Activated naive CD4-positive, alpha-beta T cell treated with anti-CD3 and anti-CD28 coated beads, Interleukin-2, amount 50 U/mL, for 72 hours (primary cell): ENCODE measurements around the gene FNDC7. TPM values are rescaled to one million over a fixed set of nuclear protein-coding genes. Genes with fewer than 3 reads are reported as not detected.
A peak's percentile ranks its signal among the peaks of the same experiment; 100 is the strongest.

Source experiments
- ATAC-seq, 2 donors: fragments of 150-1000 bp; cut with Tn5 transposase; 2 replicates each; pipeline ENCODE4 v1.10.0; 2021; ENCODE audit warnings: mild to moderate bottlenecking in 2 of 2, moderate library complexity in 2 of 2
- DNase-seq, 2 donors: peaks; one replicate each; pipeline ENCODE4 v3.0.0; 2021 to 2022; ENCODE audit warnings: low spot score in 2 of 2
- H3K27ac Mint-ChIP-seq, 2 donors: one replicate each; pipeline ENCODE4 v1.8.0; 2022; ENCODE audit warnings: mild to moderate bottlenecking in 2 of 2, mixed read lengths in 2 of 2
- H3K36me3 Mint-ChIP-seq, 2 donors: one replicate each; pipeline ENCODE4 v1.8.0; 2022; ENCODE audit warnings: mixed read lengths in 2 of 2
- H3K9me3 Mint-ChIP-seq, 2 donors: one replicate each; pipeline ENCODE4 v1.8.0; 2022; ENCODE audit warnings: mixed read lengths in 2 of 2
- total RNA-seq, 2 donors: library from RNA; stranded (reverse); gene quantifications; one replicate each; pipeline ENCODE4 v1.2.3, GENCODE V29; 2022

The FNDC7 gene
- total RNA-seq, 2 donors from 2014 or later, result 0.07 to 0.31 TPM

DNA sequence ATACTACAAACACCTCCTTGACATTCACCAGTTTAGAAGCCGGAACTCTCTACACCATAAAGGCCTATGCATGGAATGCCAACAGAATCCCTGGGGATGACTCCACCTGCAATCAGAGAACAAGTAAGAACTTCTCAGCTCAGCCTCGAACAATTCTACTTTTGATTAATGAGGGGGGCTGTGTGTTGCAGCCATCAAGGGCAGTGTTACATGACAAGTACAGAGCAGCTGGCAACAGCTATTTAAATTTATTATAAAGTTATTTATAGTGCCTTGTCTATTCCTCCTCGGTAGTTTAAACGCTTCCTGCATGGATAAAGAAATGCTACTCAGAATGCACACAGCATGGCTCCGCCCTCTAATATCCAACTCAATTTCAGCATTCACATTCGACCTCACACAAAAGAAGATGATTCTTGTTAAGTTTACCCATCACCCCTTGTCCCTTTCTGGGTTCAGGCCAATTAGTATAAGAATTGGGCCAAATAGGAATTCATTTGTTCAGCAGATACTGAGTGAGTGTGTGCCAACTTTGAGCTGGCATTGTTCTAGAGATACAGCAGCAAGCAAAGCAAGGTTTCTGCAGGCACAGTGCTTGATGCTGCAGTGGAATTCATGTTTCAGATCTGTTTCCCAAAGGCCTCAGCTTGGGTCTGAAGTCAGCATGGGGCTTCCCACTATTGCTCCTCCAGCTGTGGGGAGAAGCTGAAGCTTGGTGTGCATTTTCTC, 6.4 kb downstream of the FNDC7 start:
- no peaks in the 10 kb centered on the region for H3K36me3 Mint-ChIP-seq
- DNase-seq (no peak), ATAC-seq (no peak)
- H3K27ac Mint-ChIP-seq, result no peak overlapping the region
- no peaks in the 10 kb centered on the region for H3K9me3 Mint-ChIP-seq

DNA sequence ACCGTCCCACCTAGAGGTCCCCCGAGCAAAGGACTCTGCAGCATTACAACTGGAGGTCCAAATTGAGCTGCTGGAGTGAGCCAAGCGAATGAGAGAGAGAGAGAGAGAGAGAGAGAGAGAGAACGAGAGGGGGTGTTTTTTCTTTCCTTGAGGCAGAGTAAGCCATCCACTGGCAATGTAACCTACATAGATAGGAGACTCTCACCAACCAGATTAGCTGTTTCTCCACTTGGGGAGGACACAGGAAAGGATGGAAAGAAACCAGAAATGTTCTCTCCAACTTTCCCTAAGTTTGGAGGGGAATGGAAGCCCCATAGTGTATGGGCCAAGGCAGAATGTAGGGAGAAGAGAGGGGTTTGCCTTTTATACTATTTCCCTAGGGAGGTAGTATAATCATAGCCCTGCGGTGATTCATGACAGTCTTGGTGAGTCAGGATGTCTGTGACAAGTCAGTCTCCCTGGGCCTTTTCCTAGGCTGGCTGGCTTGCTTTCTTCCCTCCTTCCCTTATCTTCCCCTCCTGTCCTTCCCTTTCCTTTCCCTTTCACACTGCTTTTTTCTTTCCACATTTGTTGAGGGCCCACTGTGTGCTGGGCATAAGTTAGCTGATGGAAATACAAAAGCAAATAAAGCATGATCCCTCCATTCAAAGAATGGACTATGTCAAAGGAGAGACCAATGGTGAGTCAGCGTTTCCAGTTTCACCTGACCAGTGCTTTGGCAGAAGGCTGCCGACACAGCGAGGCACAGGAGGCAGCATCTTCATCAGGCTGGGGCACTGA, 7.1 kb downstream of the FNDC7 start:
- H3K9me3 Mint-ChIP-seq, result no peaks in the 10 kb centered on the region
- H3K27ac Mint-ChIP-seq, result peak overlapping the region; percentile 52 to 58
- no peak for ATAC-seq
- H3K36me3 Mint-ChIP-seq, result no peaks in the 10 kb centered on the region
- DNase-seq, result no peak

- ATAC-seq, result no peak
- H3K9me3 Mint-ChIP-seq, result no peaks in the 10 kb centered on the region
- H3K27ac Mint-ChIP-seq, result no peak overlapping the region
- no peaks in the 10 kb centered on the region for H3K36me3 Mint-ChIP-seq
- no peak for DNase-seq
Measured at GRCh38 chr1:108722292-108722691, 9.6 kb downstream of the FNDC7 start.

GRCh38 chr1:108725906-108726305, 13.2 kb downstream of the FNDC7 start:
- H3K9me3 Mint-ChIP-seq, result no peaks in the 10 kb centered on the region
- DNase-seq, result no peak
- no peaks in the 10 kb centered on the region for H3K36me3 Mint-ChIP-seq
- ATAC-seq, result no peak
- no peak overlapping the region for H3K27ac Mint-ChIP-seq

GRCh38 chr1:108728327-108728923, 15.7 kb downstream of the FNDC7 start:
- no peaks in the 10 kb centered on the region for H3K9me3 Mint-ChIP-seq
- DNase-seq (no peak), ATAC-seq (no peak)
- no peaks in the 10 kb centered on the region for H3K36me3 Mint-ChIP-seq
- H3K27ac Mint-ChIP-seq, result no peak overlapping the region

DNA sequence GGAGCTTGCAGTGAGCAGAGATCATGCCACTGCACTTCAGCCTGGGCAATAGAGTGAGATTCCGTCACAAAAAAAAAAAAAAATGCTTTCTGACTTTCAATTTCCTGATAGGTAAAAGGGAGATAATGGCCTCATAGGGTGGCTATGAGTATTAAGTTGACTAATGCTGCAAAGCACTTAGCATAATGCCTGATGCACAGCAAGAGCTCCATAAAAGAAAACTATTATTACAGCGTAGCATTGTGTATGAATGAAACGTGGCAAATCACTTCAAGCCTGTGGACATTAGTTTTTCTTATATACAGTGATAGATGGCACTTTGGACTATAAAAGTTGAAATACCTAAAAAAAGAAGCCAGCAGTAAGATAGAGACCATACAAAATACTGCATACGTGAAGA, 16.8 kb downstream of the FNDC7 start:
- DNase-seq, result no peak
- Mint-ChIP-seq H3K36me3 (no peaks in the 10 kb centered on the region), H3K9me3 (no peaks in the 10 kb centered on the region), H3K27ac (no peak overlapping the region)
- ATAC-seq, result no peak

GRCh38 chr1:108732398-108732797, 19.7 kb downstream of the FNDC7 start:
- no peak overlapping the region for H3K27ac Mint-ChIP-seq
- H3K36me3 Mint-ChIP-seq, result no peaks in the 10 kb centered on the region
- no peak for DNase-seq
- no peak for ATAC-seq
- no peaks in the 10 kb centered on the region for H3K9me3 Mint-ChIP-seq

GRCh38 chr1:108734171-108734865, 21.6 kb downstream of the FNDC7 start:
- Mint-ChIP-seq H3K36me3 (no peaks in the 10 kb centered on the region), H3K27ac (no peak overlapping the region), H3K9me3 (no peaks in the 10 kb centered on the region)
- DNase-seq (no peak), ATAC-seq (no peak)

DNA sequence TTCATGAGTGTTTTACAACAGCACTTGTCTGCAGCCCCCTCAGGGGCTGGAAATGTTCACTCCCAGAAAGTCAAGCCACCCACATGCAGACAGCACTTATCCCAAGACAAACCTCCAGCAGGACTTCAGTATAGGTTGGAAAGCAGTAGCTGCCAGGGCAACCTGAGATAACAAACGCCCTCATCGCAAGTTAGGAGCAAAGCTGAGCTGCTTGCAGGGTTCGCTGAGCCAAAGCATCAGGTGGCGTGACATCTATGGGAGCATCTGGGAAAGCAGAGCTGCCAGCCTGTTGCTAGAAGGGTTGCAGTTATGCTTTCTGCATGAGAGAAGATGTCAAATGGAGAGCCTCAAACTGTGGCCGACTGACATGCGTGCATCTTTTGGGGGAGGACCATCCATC, 29.5 kb downstream of the FNDC7 start:
- H3K36me3 Mint-ChIP-seq, result peaks cover 11 to 18% of the 10 kb centered on the region in 2 donors
- no peaks in the 10 kb centered on the region for H3K9me3 Mint-ChIP-seq
- no peak for ATAC-seq
- DNase-seq, result no peak
- H3K27ac Mint-ChIP-seq, result peak overlapping the region in 1 of 2 donors; percentile 66

DNA sequence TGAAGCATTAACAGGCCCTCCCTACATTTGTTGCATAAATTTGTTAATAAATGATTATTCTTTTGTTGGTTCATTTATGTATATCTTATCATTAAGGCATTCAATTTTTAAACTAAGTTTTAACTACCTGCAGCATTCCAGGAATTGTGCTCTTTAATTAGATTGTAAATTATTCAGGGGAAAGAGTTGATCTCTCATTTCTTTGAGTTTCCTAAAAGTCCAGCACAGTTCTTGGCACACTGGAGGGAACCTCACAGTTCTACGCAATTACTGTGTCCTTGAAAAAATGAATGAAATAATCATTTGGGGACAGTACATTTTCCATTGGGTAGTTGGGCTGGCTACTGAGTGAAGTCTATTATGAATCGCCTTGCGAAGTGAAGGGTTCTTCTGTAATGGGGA, 33.3 kb downstream of the FNDC7 start:
- H3K9me3 Mint-ChIP-seq, result no peaks in the 10 kb centered on the region
- H3K27ac Mint-ChIP-seq, result peak overlapping the region in 1 of 2 donors; percentile 96
- peaks cover 14 to 29% of the 10 kb centered on the region in 2 donors for H3K36me3 Mint-ChIP-seq
- ATAC-seq (no peak), DNase-seq (no peak)

DNA sequence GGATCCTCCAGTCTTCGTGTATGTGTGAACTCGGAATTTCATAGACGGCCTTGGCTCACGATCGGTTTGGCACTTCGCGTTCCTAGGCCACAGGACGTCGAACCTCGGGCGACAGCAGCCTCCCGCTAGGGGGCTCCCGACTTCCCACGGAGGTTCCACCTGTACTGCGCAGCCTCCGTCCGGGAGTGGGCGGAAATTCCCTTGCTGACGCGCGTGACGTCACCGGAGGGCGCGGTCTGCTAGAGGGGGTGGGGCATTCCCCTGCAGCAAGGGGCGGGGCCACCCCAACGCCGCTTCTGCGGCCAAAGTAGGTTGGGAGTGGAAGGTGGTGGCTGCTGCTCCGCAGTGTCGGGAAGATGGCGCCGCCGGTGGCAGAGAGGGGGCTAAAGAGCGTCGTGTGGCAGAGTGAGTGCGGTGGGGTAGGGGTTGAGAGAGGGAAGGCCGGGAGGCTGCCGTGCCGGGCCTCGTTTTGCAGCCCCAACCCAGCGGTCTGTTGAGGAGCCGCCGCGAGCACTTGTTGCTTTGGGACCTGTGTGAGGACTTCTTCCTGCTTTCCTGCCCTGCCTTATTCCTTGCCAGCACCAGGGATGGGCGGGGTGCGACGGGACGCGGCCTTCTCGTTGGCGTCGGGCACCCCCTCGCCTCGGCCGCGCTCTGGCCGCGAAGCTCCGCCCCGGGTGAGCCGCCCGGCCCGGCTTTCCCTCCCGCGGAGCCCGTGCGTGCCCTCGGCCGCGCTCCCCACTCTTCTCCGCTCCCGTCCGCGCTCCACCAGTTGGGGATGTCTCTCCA, 33.9 kb downstream of the FNDC7 start, which contains the start of gene STXBP3:
Gene STXBP3 (plus strand): TSS at position 293 of the 789 bp plus-strand sequence. CDS start 64 bp downstream, at position 357.
- Mint-ChIP-seq H3K36me3 (peaks cover 14 to 30% of the 10 kb centered on the region in 2 donors), H3K27ac (peak within 1 kb of the TSS; percentile 96 to 98), H3K9me3 (no peaks in the 10 kb centered on the region)
- peak; percentile 92 to 94 for ATAC-seq
- DNase-seq, result peak; percentile 99 to 100

GRCh38 chr1:108747171-108747850, 34.6 kb downstream of the FNDC7 start:
- peak; percentile 45 to 69 for DNase-seq
- H3K9me3 Mint-ChIP-seq, result no peaks in the 10 kb centered on the region
- peak; percentile 25 to 68 for ATAC-seq
- peak overlapping the region; percentile 96 to 98 for H3K27ac Mint-ChIP-seq
- peaks cover 14 to 30% of the 10 kb centered on the region in 2 donors for H3K36me3 Mint-ChIP-seq

DNA sequence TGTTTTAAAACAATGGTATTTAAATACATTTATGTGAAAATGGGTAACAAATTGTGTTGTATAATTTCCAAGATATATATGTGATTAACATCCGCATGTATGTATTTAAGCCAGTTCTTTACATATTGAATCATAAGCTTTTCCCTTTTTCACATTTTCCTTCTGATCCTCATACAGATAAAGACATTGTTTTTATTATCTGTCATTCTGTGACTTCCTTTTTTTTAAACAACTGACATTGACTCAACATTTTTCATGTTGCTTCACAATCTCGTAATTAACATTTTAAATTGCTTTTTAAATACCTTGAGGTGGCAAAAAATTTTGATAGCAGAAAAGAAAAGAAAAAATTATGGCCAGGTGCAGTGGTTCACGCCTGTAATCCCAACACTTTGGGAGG, 35.2 kb downstream of the FNDC7 start:
- H3K9me3 Mint-ChIP-seq, result no peaks in the 10 kb centered on the region
- peak overlapping the region in 1 of 2 donors; percentile 87 for H3K27ac Mint-ChIP-seq
- H3K36me3 Mint-ChIP-seq, result peaks cover 14 to 30% of the 10 kb centered on the region in 2 donors
- DNase-seq, result no peak
- ATAC-seq, result no peak

- no peak for ATAC-seq
- DNase-seq, result no peak
- no peaks in the 10 kb centered on the region for H3K9me3 Mint-ChIP-seq
- peaks cover 14 to 30% of the 10 kb centered on the region in 2 donors for H3K36me3 Mint-ChIP-seq
- H3K27ac Mint-ChIP-seq, result no peak overlapping the region
Measured at GRCh38 chr1:108749081-108749480, 36.4 kb downstream of the FNDC7 start.

GRCh38 chr1:108750476-108751181, 37.9 kb downstream of the FNDC7 start:
- DNase-seq (no peak), ATAC-seq (no peak)

More at GRCh38 chr1:108750476-108751181, 37.9 kb downstream of the FNDC7 start:
- H3K9me3 Mint-ChIP-seq, result no peaks in the 10 kb centered on the region
- peaks cover 14 to 27% of the 10 kb centered on the region in 2 donors for H3K36me3 Mint-ChIP-seq
- H3K27ac Mint-ChIP-seq, result no peak overlapping the region
